ENCODE measurements around the gene TRAPPC3L.

- TF ChIP-seq EZH2phosphoT487 (IDR thresholded peaks at IDR 0.05; ENCODE audit: borderline replicate concordance, low read length) (no peak), CTCF (IDR thresholded peaks at IDR 0.05; ENCODE audit: low read depth, low read length, poor library complexity, severe bottlenecking) (no peak)
Measured at GRCh38 chr6:116586276-116586675, 40.8 kb upstream of the TRAPPC3L start.

Data from DOHH2 (cell line).